HG02970 (cell line): Measurements from ENCODE around the gene FBXW8.

Source experiments
- ATAC-seq: cut with Tn5 transposase; IDR thresholded peaks from one replicate; pipeline ENCODE4 v1.9.1; 2021; ENCODE audit warnings: mild to moderate bottlenecking, moderate library complexity, moderate number of reproducible peaks; ENCODE audit not compliant: unreplicated experiment, low FRiP score

FBXW8 gene

DNA sequence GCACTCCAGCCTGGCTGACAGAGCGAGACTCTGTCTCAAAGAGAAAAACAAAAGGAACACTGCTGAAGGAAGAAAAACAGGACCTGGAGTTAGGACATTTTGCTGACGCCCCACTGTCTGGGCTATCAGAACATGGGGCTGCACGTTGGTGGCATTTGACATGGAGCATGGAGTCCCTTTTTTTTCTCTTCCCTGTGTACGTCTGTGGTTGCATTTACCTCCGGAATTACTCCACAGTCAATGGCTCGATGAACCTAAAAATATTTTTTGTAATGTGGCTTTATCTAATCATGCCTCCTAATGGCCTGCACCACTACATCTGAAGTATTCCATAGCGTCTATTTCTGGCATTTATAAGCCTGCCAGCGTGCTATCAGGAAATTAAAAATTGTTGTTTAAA lies 157.7 kb downstream of the FBXW8 start:
- no peak for ATAC-seq

DNA sequence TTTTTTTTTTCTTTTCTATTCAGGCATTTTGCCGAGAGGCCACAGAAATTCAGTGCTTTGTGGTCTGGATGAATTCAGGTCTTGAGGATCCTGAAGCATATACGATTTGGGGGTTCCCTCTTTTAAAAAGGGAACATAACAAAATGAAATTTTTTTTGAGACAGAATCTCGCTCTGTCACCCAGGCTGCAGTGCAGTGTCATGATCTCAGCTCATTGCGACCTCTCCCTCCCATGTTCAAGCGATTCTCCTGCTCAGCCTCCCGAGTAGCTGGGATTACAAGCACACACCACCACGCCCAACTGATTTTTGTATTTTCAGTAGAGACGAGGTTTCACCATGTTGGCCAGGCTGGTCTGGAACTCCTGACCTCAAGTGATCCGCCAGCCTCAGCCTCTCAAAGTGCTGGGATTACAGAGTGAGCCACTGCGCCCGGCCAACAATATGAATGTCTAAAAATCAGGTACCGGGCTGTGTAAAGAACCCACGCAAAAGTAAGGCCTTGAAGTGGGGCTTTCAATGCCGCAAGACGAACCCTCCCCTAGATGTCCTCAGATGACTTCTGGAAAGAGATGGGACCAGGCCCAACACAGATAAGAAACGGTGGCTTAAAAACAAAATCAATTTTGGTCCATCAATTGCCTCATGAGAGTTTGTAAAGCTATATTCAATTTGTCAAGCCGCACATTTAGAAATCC lies 158.5 kb downstream of the FBXW8 start:
- ATAC-seq: no peak

DNA sequence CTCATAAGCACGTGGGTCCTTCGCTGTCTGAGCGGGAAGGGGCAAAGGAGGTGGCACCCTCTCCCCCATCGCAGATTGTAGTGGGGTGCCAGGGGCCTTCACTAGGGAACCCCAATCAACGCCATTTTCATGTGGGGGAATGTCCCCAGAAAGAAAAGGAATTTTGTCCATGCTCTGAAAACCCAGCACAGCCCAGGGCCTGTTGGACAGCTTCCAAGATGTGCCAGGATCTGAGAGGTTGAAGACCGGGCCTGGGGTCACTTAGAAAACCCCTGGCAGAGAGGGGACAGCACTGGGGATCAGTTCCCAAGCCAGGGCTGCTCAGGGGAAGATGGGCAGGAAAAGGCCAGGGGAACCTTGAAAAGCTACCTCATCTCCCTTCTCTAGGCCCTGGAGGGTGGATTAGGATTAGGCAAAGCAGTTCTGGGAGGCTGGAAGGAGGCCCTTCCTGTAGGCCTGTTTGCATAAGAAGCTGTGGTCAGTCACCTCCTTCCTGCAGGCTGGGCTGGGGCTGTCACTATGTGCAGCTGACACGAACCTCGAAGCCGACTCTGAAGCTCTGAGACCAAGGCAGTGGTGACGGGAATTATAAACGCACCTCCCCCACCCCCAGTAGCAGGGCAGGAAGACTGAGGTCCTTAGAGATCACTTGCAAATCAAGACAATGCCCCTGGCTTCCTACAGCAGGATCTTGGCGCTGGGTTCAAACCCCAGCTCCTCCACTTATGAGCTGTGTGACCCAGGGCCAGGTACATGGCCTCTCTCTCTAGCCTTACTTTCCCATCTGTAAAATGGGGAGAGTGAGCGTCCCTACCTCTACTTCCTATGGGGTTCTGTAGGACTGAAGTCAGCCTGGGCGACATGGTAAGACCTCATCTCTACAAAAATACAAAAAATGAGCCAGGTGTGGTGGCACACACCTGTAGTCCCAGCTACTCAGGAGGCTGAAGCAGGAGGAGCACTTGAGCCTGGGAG lies 159.5 kb downstream of the FBXW8 start:
- no peak for ATAC-seq

DNA sequence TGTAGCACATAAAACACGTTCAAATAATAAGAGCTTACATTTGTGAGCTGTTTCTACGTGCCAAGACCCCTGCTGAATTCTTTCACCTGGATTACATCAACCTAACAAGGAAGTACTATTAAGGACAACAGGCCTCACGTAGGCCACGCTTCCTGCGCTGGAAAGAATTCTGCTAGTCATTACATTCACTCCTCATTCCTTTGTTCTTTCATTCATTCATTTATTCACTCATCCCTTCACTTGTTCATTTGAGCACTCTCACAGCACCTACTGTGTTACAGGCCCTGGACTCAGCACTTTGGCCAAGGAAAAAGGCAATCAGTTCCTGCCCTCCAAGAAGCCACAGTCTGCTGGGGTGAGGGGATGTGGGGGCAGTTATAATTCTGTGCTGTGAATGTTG lies 160.3 kb downstream of the FBXW8 start:
- no peak for ATAC-seq

DNA sequence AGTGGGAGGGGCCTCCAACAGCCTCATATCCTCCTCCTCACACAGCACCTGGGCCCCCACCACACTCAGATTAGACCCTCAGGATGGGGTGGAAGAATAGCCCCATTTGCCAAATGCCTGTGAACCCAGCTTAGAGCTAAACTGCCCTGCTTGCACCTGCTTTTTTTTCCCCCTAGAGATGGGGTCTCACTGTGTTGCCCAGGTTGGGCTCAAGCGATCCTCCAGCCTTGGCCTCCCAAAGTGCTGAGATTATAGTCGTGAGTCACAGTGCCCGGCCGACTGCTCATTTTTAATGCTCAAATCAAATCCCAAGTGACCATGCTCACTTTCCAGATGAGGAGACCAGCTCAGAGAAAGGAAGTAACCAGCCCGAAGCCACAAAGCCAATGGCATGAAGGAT lies 161.4 kb downstream of the FBXW8 start:
- ATAC-seq: no peak

DNA sequence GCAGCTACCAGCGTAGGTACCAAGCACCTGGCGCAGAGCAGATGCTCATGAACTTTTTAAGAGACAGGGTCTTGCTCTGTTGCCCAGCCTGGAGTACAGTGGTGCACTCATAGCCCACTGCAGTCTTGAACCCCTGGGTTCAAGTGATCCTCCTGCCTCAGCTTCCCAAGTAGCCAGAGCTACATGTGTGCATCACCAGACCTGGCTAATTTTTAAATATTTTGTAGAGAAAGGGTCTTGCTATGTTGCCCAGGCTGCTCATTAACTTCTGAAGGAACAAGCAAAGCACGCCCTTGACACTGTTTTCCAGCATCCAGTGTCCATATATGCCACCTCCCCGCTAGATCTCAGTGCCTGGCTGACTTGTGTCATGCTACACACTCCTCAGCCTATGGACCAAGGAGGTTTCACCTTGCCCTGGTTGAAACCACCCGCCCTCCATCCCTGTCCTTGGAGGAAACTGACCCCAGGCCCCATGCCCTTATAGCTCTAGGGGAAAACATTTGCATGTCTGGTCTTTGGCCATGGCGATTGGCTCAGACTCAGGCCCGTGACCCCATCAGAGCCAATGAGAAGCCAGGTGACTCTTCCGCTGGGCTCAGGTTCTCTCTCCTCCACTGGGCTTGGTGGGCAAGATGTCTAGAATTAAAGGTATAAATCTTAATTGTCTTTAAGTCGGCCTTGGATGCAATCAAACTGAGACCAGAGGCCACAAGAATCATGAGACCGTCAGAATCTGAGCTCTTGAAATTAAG lies 162.2 kb downstream of the FBXW8 start:
- no peak for ATAC-seq

DNA sequence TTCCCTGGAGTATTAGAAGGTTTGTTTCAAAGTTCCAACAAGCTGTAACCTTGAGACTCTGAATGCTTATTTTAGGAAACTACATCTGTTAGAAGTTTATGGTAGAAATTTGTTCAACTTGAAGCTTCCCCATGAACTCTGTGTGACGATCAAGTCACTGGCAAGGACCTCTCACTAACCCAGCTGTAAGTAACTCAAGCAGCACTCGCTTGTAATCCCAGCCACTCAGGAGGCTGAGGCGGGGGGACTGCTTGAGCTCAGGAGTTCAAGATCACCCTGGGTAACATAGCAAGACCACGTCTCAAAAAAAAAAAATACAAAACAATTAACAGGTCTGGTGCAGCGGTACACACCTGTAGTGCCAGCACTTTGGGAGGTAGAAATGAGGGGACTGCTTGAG lies 162.9 kb downstream of the FBXW8 start:
- no peak for ATAC-seq

DNA sequence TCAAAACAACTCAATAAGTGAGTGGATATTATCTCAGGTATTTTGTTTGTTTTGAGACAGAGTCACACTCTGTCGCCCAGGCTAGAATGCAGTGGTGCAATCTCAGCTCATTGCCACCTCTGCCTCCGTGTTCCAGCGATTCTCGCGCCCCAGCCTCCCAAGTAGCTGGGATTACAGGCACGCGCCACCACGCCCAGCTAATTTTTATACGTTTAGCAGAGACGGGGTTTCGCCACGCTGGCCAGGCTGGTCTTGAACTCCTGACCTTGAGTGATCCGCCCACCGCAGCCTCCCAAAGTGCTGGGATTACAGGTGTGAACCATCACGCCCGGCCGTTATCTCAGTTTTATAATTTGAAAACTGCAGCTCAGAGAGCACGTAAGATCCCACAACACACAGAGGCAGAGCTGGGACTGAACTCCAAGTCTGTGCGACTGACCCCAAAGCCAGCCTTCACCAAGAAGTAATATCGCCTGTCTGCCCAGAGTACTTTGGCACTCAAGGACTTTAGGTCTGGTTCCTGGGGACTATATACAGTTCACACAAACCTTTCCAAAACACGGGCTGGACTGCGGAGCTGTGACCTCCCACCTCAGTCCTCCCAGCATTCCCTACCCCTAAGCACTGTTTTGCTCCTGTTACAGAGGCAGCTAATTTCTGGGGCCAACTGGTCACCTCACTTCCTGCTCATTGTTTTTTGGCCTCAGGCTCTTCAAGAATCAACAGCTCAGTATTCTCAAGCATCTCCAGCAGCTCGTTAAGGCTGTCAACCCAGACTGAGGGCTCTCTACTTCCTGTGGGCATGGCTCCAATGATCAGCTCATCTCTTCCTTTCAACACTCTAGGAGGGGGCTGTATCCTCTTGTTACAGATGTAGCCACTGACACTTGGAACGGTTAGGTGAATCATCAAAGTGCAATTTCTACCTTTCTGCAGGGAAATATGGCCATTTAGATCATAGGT lies 165.9 kb downstream of the FBXW8 start:
- ATAC-seq: no peak

DNA sequence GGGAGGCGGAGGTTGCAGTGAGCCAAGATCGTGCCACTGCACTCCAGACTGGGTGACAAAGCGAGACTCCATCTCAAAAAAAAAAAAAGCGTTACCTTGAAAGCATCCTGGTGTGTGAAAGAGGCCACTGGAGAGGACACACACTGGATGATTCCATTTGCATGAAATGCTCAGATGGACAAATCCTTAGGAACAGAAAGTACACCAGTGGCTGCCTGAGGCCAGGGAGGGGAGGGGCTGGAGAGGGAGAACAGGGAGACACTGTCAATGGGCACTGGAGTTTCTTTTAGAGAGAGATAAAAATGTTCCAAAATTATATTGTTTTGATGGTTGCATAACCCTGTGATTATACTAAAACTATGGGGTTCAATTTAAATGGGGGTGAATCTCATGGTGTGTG lies 168.7 kb downstream of the FBXW8 start:
- ATAC-seq: no peak

DNA sequence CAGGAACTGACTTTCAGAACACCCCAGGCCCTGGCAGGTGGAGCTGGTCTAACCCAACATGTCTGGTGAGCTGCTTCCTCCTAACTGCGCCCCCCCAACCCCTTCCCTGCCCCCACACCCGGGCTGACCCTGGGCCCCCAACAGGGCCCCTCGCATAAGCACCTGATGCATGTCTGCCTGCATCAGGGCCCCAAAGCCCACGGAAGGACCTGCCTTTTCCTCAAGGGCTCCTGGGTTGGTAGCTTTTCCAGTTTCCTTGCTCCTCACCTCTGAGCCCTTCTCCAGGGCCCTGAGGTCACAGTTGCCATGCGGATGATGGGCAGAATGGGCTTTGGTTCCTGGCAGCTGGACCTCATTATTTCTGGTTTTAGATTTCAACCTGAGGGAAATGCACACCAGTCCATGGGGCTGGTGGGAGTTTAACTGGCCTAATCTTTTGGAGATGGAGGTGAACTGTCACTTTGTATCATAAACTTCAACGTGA lies 170.0 kb downstream of the FBXW8 start:
- ATAC-seq: no peak
